ENCODE results near the gene NXPH2.
A peak's percentile ranks its signal among the peaks of the same experiment; 100 is the strongest.

NXPH2 gene

DNA sequence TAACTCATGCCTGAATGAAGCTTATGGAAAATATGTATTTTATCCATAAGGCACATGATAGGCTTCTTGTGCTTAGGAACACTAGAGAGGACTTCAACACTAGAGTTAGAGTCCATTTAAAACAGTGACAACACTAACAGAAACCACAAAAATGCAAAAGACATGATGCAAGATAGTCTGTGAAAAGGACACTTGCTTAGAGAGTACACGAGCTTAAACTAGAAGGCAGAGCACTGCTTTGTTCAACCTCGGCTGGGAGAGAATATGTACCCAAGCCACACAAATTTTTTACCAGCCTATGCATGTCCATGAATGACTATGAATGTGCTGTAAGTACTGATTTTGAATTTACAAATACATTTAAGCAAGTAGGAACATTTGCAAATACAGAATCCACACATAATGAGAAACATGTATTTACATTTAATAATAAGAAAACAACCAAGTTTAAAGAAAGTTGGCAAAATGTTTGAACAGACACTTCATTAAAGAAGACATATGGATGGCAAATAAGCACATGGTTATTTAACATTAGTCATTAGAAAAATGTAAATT lies 148.0 kb downstream of the NXPH2 start:
- DNase-seq, result no peak

DNA sequence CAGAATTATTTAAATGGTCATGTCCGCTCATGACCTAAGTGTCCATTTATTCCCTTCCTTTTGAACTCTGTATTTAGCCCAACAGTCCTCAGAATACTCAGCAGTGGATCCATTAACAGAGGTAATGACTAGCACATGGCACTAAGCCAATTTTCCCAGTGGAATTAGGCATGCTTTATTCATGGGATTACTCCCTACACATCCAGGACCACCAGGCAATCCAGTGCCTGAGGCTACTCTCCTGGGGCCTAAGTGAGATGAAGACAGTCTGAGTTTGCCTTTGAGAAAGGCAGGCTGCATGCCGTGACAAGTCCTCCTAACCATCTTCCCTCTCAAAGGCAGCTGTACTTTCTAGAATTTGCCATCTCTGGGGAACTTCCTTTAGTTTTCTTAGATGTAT lies 150.0 kb downstream of the NXPH2 start:
- no peak for DNase-seq

DNA sequence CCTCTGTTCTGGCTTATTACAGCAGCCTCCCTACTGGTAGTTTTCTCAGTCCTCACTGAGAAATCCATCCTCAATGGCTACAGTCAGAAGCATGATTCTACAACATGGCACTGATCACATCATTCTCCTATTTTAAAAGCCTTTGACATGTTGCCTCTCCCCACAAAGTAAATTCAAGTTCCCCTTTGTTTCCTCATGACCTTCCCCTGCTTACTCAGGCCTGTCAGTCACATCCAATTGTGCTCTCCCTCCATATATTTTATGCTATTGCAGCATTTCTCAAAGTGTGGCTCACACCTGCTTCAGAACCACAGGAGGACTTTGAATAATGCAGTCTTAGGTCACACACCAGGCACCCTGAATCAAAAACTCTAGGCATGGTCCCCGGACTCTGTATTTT lies 154.0 kb downstream of the NXPH2 start:
- DNase-seq, result peak; percentile 12 to 59 (median 28)

DNA sequence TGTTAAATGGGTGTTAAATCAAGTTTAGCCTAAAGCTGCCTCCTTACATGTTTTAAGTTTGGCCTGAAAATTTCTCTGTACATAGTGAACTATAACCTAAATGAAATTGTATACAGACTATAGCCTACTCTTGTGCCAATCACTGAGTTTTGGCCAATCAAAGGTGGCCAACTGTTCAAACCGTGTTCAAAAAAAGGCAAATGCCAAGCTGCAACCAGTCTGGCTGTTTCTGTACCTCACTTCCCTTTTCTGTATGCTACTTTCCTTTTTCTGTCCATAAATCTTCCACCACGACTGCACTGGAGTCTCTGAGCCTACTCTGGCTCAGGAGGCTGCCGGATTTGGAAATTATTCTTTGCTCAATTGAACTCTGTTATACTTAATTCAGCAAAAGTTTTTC lies 157.6 kb downstream of the NXPH2 start:
- peak; percentile 1 to 31 (median 28) for DNase-seq

DNA sequence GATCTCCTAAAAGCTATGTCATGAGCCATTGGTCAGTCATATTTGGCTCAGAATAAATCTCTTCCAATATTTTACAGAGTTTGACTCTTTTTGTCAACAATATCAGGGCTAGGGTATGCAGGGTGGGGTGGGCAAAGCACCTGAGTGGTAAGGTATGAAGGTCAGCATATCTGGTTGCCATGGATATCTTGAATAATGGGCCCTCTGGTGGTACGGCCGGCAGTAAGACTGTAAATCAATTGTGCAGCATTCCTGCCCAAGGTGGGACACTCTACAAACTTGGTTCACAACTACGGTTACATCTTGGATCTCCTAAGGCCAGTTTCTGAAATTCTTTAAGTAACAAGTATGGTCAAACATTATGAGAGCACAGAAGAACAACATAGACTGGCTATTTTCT lies 159.1 kb downstream of the NXPH2 start:
- no peak for DNase-seq

DNA sequence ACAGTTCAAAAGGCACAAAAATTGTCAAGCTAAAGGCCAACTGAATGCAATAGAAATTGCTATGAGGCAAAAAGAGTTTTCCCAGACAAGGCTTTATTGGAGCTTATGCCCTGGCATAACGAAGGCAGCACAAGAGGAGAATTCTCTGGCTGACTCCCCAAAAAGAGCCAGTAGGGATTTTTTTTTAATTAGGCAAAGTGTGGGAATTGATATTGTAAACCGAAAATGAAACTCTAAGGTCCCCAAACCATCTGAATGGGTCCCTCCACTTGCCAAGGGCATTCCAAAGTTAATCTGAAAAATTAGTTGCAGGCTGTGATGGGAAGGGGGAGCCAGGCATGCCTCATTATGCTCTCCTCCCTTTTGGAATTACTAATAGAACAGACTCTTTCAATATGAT lies 159.8 kb downstream of the NXPH2 start:
- DNase-seq, result no peak

All from suppressor macrophage (primary cell).